Naive thymus-derived CD4-positive, alpha-beta T cell (primary cell): ENCODE measurements around the gene DIO3. TPM values are rescaled to one million over a fixed set of nuclear protein-coding genes. Genes with fewer than 3 reads are reported as not detected.

Source experiments
- ATAC-seq: fragments of 150-1000 bp; cut with Tn5 transposase; 2 replicates; pipeline ENCODE4 v1.10.0; 2021; ENCODE audit warnings: mild to moderate bottlenecking, moderate library complexity
- CTCF ChIA-PET: fragments of 350-600 bp; sonication (Branson Sonifier 250); formaldehyde crosslinking; loops from one replicate; lab custom pipeline; 2021; ENCODE audit warnings: antibody characterized with exemption; lab: Charles Lee
- POLR2A ChIA-PET: fragments of 350-600 bp; sonication (Branson Sonifier 250); formaldehyde crosslinking; loops from one replicate; lab custom pipeline; 2021; ENCODE audit warnings: antibody characterized with exemption, inconsistent platforms; lab: Charles Lee
- DNase-seq, 9 donors: peaks; one replicate each; pipeline versions ENCODE4 v3.0.0 to v3.0.0-alpha.2; 2020 to 2022; ENCODE audit warnings: mixed read lengths in 1 of 9
- H3K27ac ChIP-seq: one replicate; pipeline ENCODE4 v1.7.0; 2013; ENCODE audit warnings: mild to moderate bottlenecking, low read depth, low read length, moderate library complexity
- H3K27me3 ChIP-seq, 2 donors: one replicate each; pipeline ENCODE4 v1.7.0; 2013; ENCODE audit warnings: low read length in 2 of 2, mild to moderate bottlenecking in 2 of 2, moderate library complexity in 2 of 2; ENCODE audit not compliant: control insufficient read depth in 2 of 2, insufficient read depth in 2 of 2
- H3K36me3 ChIP-seq, 3 experiments: 1 replicate in 2 of 3; 2 replicates in 1 of 3; pipeline ENCODE4 v1.7.0; 2013; ENCODE audit warnings: low read length in 3 of 3, mild to moderate bottlenecking in 3 of 3, moderate library complexity in 1 of 3; ENCODE audit not compliant: insufficient read depth in 3 of 3, control insufficient read depth in 2 of 3
- H3K4me1 ChIP-seq, 2 donors: one replicate each; pipeline ENCODE4 v1.7.0; 2013; ENCODE audit warnings: low read length in 2 of 2, mild to moderate bottlenecking in 2 of 2, moderate library complexity in 1 of 2; ENCODE audit not compliant: control insufficient read depth in 2 of 2, insufficient read depth in 2 of 2
- H3K4me3 ChIP-seq: 2 replicates; pipeline ENCODE4 v1.7.0; 2013; ENCODE audit warnings: mild to moderate bottlenecking, low read length
- H3K9me3 ChIP-seq, 3 experiments: 1 replicate in 2 of 3; 2 replicates in 1 of 3; pipeline ENCODE4 v1.7.0; 2013; ENCODE audit warnings: low read length in 3 of 3; ENCODE audit not compliant: control insufficient read depth in 2 of 3
- H3K27ac Mint-ChIP-seq, 9 donors: one replicate each; pipeline ENCODE4 v1.8.0; 2020 to 2022; ENCODE audit warnings: mixed read lengths in 9 of 9, mild to moderate bottlenecking in 8 of 9, moderate library complexity in 5 of 9, inconsistent platforms in 2 of 9
- H3K27me3 Mint-ChIP-seq, 5 donors: one replicate each; pipeline ENCODE4 v1.8.0; 2021 to 2022; ENCODE audit warnings: mixed read lengths in 5 of 5, mild to moderate bottlenecking in 1 of 5
- H3K36me3 Mint-ChIP-seq, 5 donors: one replicate each; pipeline ENCODE4 v1.8.0; 2020 to 2022; ENCODE audit warnings: mixed read lengths in 5 of 5, mild to moderate bottlenecking in 3 of 5, inconsistent platforms in 1 of 5
- H3K4me1 Mint-ChIP-seq, 7 donors: one replicate each; pipeline ENCODE4 v1.8.0; 2020 to 2022; ENCODE audit warnings: mixed read lengths in 7 of 7, mild to moderate bottlenecking in 3 of 7, inconsistent platforms in 1 of 7
- H3K4me3 Mint-ChIP-seq, 10 donors: one replicate each; pipeline ENCODE4 v1.8.0; 2020 to 2022; ENCODE audit warnings: mild to moderate bottlenecking in 10 of 10, mixed read lengths in 10 of 10, moderate library complexity in 6 of 10, inconsistent platforms in 2 of 10
- H3K9me3 Mint-ChIP-seq, 11 donors: one replicate each; pipeline ENCODE4 v1.8.0; 2020 to 2022; ENCODE audit warnings: mixed read lengths in 11 of 11, mild to moderate bottlenecking in 4 of 11, inconsistent platforms in 1 of 11, moderate library complexity in 1 of 11
- intact Hi-C, 2 donors: fragments of 100-400 bp; cut with micrococcal nuclease; formaldehyde crosslinking; loops; one replicate each; pipeline ENCODE4 v1.15.1; 2023
- polyA plus RNA-seq, 2 donors: library from polyadenylated mRNA; unstranded; fragments of 300-500 nt; fragmentation: Illumina TruSeq; gene quantifications; one replicate each; pipeline ENCODE4 v1.2.3, GENCODE V29; 2021
- total RNA-seq, 6 experiments: library from RNA in 5 of 6; stranded (reverse) in 5 of 6; gene quantifications; 1 replicate in 5 of 6; 2 replicates in 1 of 6; pipeline ENCODE4 v1.2.3 and lab custom pipeline; 2021 to 2026

The DIO3 gene
- total and polyA plus RNA-seq, 7 experiments from 2014 or later, result not detected

GRCh38 chr14:101598571-101599233, 37.4 kb downstream of the DIO3 start:
- Mint-ChIP-seq H3K36me3 (peaks cover 0 to 33% (median 0%) of the 10 kb centered on the region in 5 donors), H3K4me1 (peaks cover 28 to 55% (median 53%) of the 10 kb centered on the region in 7 donors), H3K9me3 (peaks cover 0 to 22% (median 5%) of the 10 kb centered on the region in 11 donors), H3K27ac (peak overlapping the region in 3 of 9 donors; percentile 40 to 99 (median 96)), H3K4me3 (peak overlapping the region in 4 of 10 donors; percentile 9 to 69 (median 39)), H3K27me3 (peaks cover 0 to 2% (median 0%) of the 10 kb centered on the region in 5 donors)
- H3K4me3 ChIP-seq, result no peak overlapping the region
- no peaks in the 10 kb centered on the region for H3K36me3 ChIP-seq
- no peaks in the 10 kb centered on the region for H3K9me3 ChIP-seq
- no peak for DNase-seq
- CTCF ChIA-PET, result no interaction called here
- POLR2A ChIA-PET, result no interaction called here
- H3K27ac ChIP-seq, result no peak overlapping the region
- ATAC-seq, result no peak
- intact Hi-C loops, result no loop called here
- peaks cover 12 to 36% of the 10 kb centered on the region in 2 donors for H3K4me1 ChIP-seq
- H3K27me3 ChIP-seq, result no peaks in the 10 kb centered on the region

GRCh38 chr14:101599234-101599885, 38.1 kb downstream of the DIO3 start:
- Mint-ChIP-seq H3K36me3 (peaks cover 0 to 30% (median 0%) of the 10 kb centered on the region in 5 donors), H3K9me3 (peaks cover 0 to 19% (median 5%) of the 10 kb centered on the region in 11 donors), H3K27me3 (peaks cover 0 to 4% (median 0%) of the 10 kb centered on the region in 5 donors), H3K4me3 (peak overlapping the region in 1 of 10 donors; percentile 69), H3K27ac (peak overlapping the region in 2 of 9 donors; percentile 96 to 99), H3K4me1 (peaks cover 23 to 53% (median 46%) of the 10 kb centered on the region in 7 donors)
- CTCF ChIA-PET, result no interaction called here
- Histone ChIP-seq H3K9me3 (no peaks in the 10 kb centered on the region), H3K27me3 (no peaks in the 10 kb centered on the region), H3K4me3 (no peak overlapping the region), H3K4me1 (peaks cover 12 to 36% of the 10 kb centered on the region in 2 donors), H3K36me3 (no peaks in the 10 kb centered on the region), H3K27ac (no peak overlapping the region)
- DNase-seq, result peak in 1 of 9 donors; percentile 11
- POLR2A ChIA-PET, result no interaction called here
- no peak for ATAC-seq
- intact Hi-C loops, result no loop called here

- peaks cover 12 to 36% of the 10 kb centered on the region in 2 donors for H3K4me1 ChIP-seq
- intact Hi-C loops, result no loop called here
- peak overlapping the region in 2 of 9 donors; percentile 62 to 96 for H3K27ac Mint-ChIP-seq
- no peak overlapping the region for H3K4me3 ChIP-seq
- peaks cover 5 to 11% (median 5%) of the 10 kb centered on the region in 5 donors for H3K27me3 Mint-ChIP-seq
- H3K4me3 Mint-ChIP-seq, result no peak overlapping the region
- no peaks in the 10 kb centered on the region for H3K36me3 ChIP-seq
- DNase-seq (no peak), ATAC-seq (no peak)
- peaks cover 23 to 47% (median 36%) of the 10 kb centered on the region in 7 donors for H3K4me1 Mint-ChIP-seq
- CTCF ChIA-PET, result no interaction called here
- peaks cover 0 to 29% (median 0%) of the 10 kb centered on the region in 5 donors for H3K36me3 Mint-ChIP-seq
- no peak overlapping the region for H3K27ac ChIP-seq
- POLR2A ChIA-PET, result no interaction called here
- H3K9me3 ChIP-seq, result no peaks in the 10 kb centered on the region
- H3K27me3 ChIP-seq, result no peaks in the 10 kb centered on the region
- peaks cover 0 to 13% (median 2%) of the 10 kb centered on the region in 11 donors for H3K9me3 Mint-ChIP-seq
These were observed 39.1 kb downstream of the DIO3 start for GRCh38 chr14:101600336-101600890.

GRCh38 chr14:101600891-101601605, 39.8 kb downstream of the DIO3 start:
- peaks cover 18 to 41% (median 30%) of the 10 kb centered on the region in 7 donors for H3K4me1 Mint-ChIP-seq
- Histone ChIP-seq H3K4me1 (peaks cover 12 to 31% of the 10 kb centered on the region in 2 donors), H3K4me3 (no peak overlapping the region), H3K9me3 (no peaks in the 10 kb centered on the region), H3K27ac (no peak overlapping the region), H3K27me3 (no peaks in the 10 kb centered on the region), H3K36me3 (no peaks in the 10 kb centered on the region)
- DNase-seq (no peak), ATAC-seq (no peak)
- CTCF ChIA-PET, result no interaction called here
- peaks cover 0 to 23% (median 0%) of the 10 kb centered on the region in 5 donors for H3K36me3 Mint-ChIP-seq
- peaks cover 0 to 11% (median under 1%) of the 10 kb centered on the region in 11 donors for H3K9me3 Mint-ChIP-seq
- H3K27me3 Mint-ChIP-seq, result peaks cover 11 to 17% (median 11%) of the 10 kb centered on the region in 5 donors
- POLR2A ChIA-PET, result no interaction called here
- intact Hi-C loops, result no loop called here
- H3K27ac Mint-ChIP-seq, result no peak overlapping the region
- no peak overlapping the region for H3K4me3 Mint-ChIP-seq

GRCh38 chr14:101601606-101602465, 40.5 kb downstream of the DIO3 start:
- Mint-ChIP-seq H3K36me3 (peaks cover 0 to 15% (median 0%) of the 10 kb centered on the region in 5 donors), H3K9me3 (peaks cover 0 to 5% (median 0%) of the 10 kb centered on the region in 11 donors), H3K27ac (no peak overlapping the region), H3K4me1 (peaks cover 10 to 33% (median 22%) of the 10 kb centered on the region in 7 donors), H3K27me3 (peaks cover 16 to 25% (median 17%) of the 10 kb centered on the region in 5 donors), H3K4me3 (no peak overlapping the region)
- H3K9me3 ChIP-seq, result no peaks in the 10 kb centered on the region
- peaks cover 5 to 23% of the 10 kb centered on the region in 2 donors for H3K4me1 ChIP-seq
- DNase-seq (peak in 1 of 9 donors; percentile 18), ATAC-seq (no peak)
- H3K27me3 ChIP-seq, result no peaks in the 10 kb centered on the region
- CTCF ChIA-PET, result no interaction called here
- intact Hi-C loops, result no loop called here
- POLR2A ChIA-PET, result no interaction called here
- no peaks in the 10 kb centered on the region for H3K36me3 ChIP-seq
- no peak overlapping the region for H3K4me3 ChIP-seq
- no peak overlapping the region for H3K27ac ChIP-seq
